Liver (tissue), 3 donors: ENCODE results near the gene RASSF10.

ENCODE experiments used
- CTCF ChIP-seq: fragments of 150-350 bp; IDR thresholded peaks from 2 replicates; pipeline ENCODE4 v1.5.1; 2017; ENCODE audit warnings: improper control_type of control experiment, low read depth, low read length; ENCODE audit not compliant: missing input control
- FOXA1 ChIP-seq: IDR thresholded peaks from 2 replicates; pipeline ENCODE4 v1.6.1; 2016; ENCODE audit warnings: antibody characterized with exemption
- MAX ChIP-seq: IDR thresholded peaks from 2 replicates; pipeline ENCODE4 v1.6.1; 2016; ENCODE audit warnings: antibody characterized with exemption
- RAD21 ChIP-seq, 2 donors: IDR thresholded peaks; 2 replicates each; pipeline ENCODE4 v1.6.1; 2016; ENCODE audit warnings: antibody characterized with exemption in 2 of 2, mild to moderate bottlenecking in 2 of 2
- REST ChIP-seq: IDR thresholded peaks from 2 replicates; pipeline ENCODE4 v1.6.1; 2016; ENCODE audit warnings: antibody characterized with exemption, mild to moderate bottlenecking
- SP1 ChIP-seq: IDR thresholded peaks from 2 replicates; pipeline ENCODE4 v1.6.1; 2018; ENCODE audit warnings: antibody characterized with exemption, mild to moderate bottlenecking
- YY1 ChIP-seq: IDR thresholded peaks from 2 replicates; pipeline ENCODE4 v1.6.1; 2016; ENCODE audit warnings: antibody characterized with exemption, mild to moderate bottlenecking
- ZBTB33 ChIP-seq: IDR thresholded peaks from 2 replicates; pipeline ENCODE4 v1.6.1; 2016; ENCODE audit warnings: antibody characterized with exemption
- donor health status: healthy.
- donor health status: healthy.

GRCh38 chr11:12968101-12968500, 41.0 kb upstream of the RASSF10 start:
- TF ChIP-seq ZBTB33 = no peak
- no peak for TF ChIP-seq YY1
- TF ChIP-seq CTCF = no peak
- TF ChIP-seq SP1 = no peak
- TF ChIP-seq REST = no peak
- no peak for TF ChIP-seq FOXA1
- TF ChIP-seq MAX = no peak
- no peak for TF ChIP-seq RAD21 (IDR thresholded peaks at IDR 0.05)
